Hepatocyte (in vitro differentiated cells): ENCODE data around the gene ARHGEF12. TPM values are rescaled to one million over a fixed set of nuclear protein-coding genes. Genes with fewer than 3 reads are reported as not detected.

Experiments
- DNase-seq: peaks from one replicate; pipeline ENCODE4 v3.0.0-alpha.2; 2016; ENCODE audit warnings: low spot score
- H2AFZ ChIP-seq: fragments of 200-600 bp; sonication (generic); 2 replicates; pipeline ENCODE4 v1.6.0; 2016; ENCODE audit warnings: antibody characterized with exemption, mild to moderate bottlenecking
- H3K27ac ChIP-seq: fragments of 200-600 bp; sonication (generic); 2 replicates; pipeline ENCODE4 v1.5.1; 2016; ENCODE audit warnings: mild to moderate bottlenecking
- H3K27me3 ChIP-seq: fragments of 200-600 bp; sonication (generic); 2 replicates; pipeline ENCODE4 v1.6.1; 2016
- H3K36me3 ChIP-seq: fragments of 200-600 bp; sonication (generic); replicated peaks from 2 replicates; pipeline ENCODE4 v1.5.1; 2016; ENCODE audit warnings: low read depth; ENCODE audit not compliant: insufficient read depth
- H3K4me1 ChIP-seq: fragments of 200-600 bp; sonication (generic); 2 replicates; pipeline ENCODE4 v1.5.1; 2016; ENCODE audit warnings: mild to moderate bottlenecking, moderate library complexity; ENCODE audit not compliant: insufficient read depth
- H3K4me2 ChIP-seq: fragments of 200-600 bp; sonication (generic); 2 replicates; pipeline ENCODE4 v1.6.0; 2016
- H3K4me3 ChIP-seq: fragments of 200-600 bp; sonication (generic); 2 replicates; pipeline ENCODE4 v1.5.1; 2016; ENCODE audit warnings: mild to moderate bottlenecking
- H3K79me2 ChIP-seq: fragments of 200-600 bp; sonication (generic); 2 replicates; pipeline ENCODE4 v1.6.0; 2017; ENCODE audit warnings: mild to moderate bottlenecking
- H3K9me2 ChIP-seq: fragments of 200-600 bp; sonication (generic); replicated peaks from 2 replicates; pipeline ENCODE4 v1.6.0; 2017; ENCODE audit warnings: mild to moderate bottlenecking; ENCODE audit not compliant: insufficient read depth
- H3K9me3 ChIP-seq: fragments of 200-600 bp; sonication (generic); 2 replicates; pipeline ENCODE4 v1.5.1; 2016; ENCODE audit warnings: low read depth, mild to moderate bottlenecking
- H4K20me1 ChIP-seq: fragments of 200-600 bp; sonication (generic); 2 replicates; pipeline ENCODE4 v1.6.0; 2016; ENCODE audit warnings: mild to moderate bottlenecking; ENCODE audit not compliant: insufficient read depth, poor library complexity, severe bottlenecking
- EZH2 ChIP-seq: fragments of 200-600 bp; sonication (generic); IDR thresholded peaks from 2 replicates; pipeline ENCODE4 v1.6.1; 2016; ENCODE audit warnings: antibody characterized with exemption, mild to moderate bottlenecking, borderline replicate concordance
- EZH2phosphoT487 ChIP-seq: fragments of 200-600 bp; sonication (generic); IDR thresholded peaks from one replicate; pipeline ENCODE4 v1.6.1; 2018; ENCODE audit warnings: antibody characterized with exemption, mild to moderate bottlenecking, low read depth, moderate library complexity; ENCODE audit not compliant: unreplicated experiment, severe bottlenecking
- WGBS: methylation state at CpG from one replicate; pipeline ENCODE4 v1.1.6; 2016; ENCODE audit warnings: low lambda C conversion rate; ENCODE audit errors: missing lambda C conversion rate; 5-methylcytosine and 5-hydroxymethylcytosine counted together
- polyA plus RNA-seq: library from polyadenylated mRNA; unstranded; fragments of >200 nt; fragmentation: Nextera tagmentation; extraction: Ambion mirVana; gene quantifications from 2 replicates; pipeline ENCODE4 v1.2.1, GENCODE V29; 2016
- total RNA-seq: library from RNA; depleted of rRNA; stranded (reverse); fragments of >200 nt; gene quantifications from 2 replicates; pipeline ENCODE4 v1.2.3, GENCODE V29; 2014
- TF ChIP-seq, protein P1 (sequence below): fragments of 200-600 bp; sonication (generic); IDR thresholded peaks from 2 replicates; pipeline ENCODE4 v1.5.1; 2016; ENCODE audit warnings: antibody characterized with exemption, mild to moderate bottlenecking; ENCODE audit not compliant: poor library complexity

ARHGEF12 gene
- total and polyA plus RNA-seq, 2 experiments from 2014 or later = 21.2 to 75.1 TPM

DNA sequence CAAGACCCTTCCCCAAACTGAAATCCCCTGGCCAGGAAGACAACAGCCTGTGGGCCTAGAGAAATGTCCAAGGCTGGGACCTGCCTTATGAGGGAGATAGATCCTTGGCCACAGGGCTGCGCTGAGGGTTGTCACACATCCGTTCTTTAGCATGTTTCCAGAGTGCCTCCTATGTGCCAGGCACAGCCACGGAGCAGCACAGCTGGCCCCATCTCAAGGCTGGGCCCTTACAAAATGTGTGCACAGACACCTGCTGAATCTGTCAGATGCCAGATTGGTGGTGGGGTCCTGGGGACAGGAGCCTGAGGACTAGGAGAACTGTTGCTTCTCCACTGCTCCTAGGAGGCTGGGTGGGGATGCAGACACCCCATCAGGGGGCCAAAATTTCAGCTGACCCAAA is 186.5 kb downstream of the ARHGEF12 start:
- Histone ChIP-seq H3K27me3 (peaks cover 2% of the 10 kb centered on the region), H2AFZ (no peak overlapping the region), H3K79me2 (no peaks in the 10 kb centered on the region), H3K4me3 (no peak overlapping the region), H3K9me2 (no peaks in the 10 kb centered on the region), H3K4me2 (no peak overlapping the region), H3K27ac (no peak overlapping the region), H4K20me1 (no peaks in the 10 kb centered on the region), H3K36me3 (no peaks in the 10 kb centered on the region), H3K4me1 (peaks cover 26% of the 10 kb centered on the region), H3K9me3 (no peaks in the 10 kb centered on the region)
- TF ChIP-seq EZH2 (no peak), EZH2phosphoT487 (no peak)
- TF ChIP-seq, protein P1, sequence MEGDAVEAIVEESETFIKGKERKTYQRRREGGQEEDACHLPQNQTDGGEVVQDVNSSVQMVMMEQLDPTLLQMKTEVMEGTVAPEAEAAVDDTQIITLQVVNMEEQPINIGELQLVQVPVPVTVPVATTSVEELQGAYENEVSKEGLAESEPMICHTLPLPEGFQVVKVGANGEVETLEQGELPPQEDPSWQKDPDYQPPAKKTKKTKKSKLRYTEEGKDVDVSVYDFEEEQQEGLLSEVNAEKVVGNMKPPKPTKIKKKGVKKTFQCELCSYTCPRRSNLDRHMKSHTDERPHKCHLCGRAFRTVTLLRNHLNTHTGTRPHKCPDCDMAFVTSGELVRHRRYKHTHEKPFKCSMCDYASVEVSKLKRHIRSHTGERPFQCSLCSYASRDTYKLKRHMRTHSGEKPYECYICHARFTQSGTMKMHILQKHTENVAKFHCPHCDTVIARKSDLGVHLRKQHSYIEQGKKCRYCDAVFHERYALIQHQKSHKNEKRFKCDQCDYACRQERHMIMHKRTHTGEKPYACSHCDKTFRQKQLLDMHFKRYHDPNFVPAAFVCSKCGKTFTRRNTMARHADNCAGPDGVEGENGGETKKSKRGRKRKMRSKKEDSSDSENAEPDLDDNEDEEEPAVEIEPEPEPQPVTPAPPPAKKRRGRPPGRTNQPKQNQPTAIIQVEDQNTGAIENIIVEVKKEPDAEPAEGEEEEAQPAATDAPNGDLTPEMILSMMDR = no peak
- no peak for DNase-seq
- WGBS = 92% methylated on average over 3 of the region's 3 CpGs

DNA sequence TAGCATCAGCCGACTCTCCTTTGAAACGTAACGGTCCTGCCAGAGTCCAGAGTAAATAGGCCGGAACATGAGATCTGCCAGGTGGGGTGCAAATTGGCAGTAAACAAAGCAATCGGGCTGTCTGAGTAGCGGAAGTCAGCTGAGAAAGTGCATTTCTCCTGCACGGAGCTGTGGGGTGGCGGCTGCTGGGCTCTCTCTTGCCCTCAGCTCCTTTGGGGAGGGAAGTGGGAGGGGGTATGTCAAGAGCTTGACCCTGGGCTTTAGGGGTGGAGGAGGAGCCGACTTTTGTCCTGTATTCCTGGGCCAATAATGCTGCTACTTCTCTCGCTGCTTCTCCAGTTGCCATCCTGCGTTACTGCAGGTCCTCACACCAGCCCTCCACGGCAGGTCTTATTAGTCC is 187.0 kb downstream of the ARHGEF12 start:
- no peaks in the 10 kb centered on the region for H3K9me3 ChIP-seq
- peaks cover 24% of the 10 kb centered on the region for H3K4me1 ChIP-seq
- H3K27ac ChIP-seq = no peak overlapping the region
- no peak for DNase-seq
- no peaks in the 10 kb centered on the region for H3K79me2 ChIP-seq
- no peak overlapping the region for H3K4me3 ChIP-seq
- no peaks in the 10 kb centered on the region for H3K36me3 ChIP-seq
- TF ChIP-seq EZH2 (no peak), EZH2phosphoT487 (no peak)
- TF ChIP-seq, protein P1 = no peak
- H3K9me2 ChIP-seq = no peaks in the 10 kb centered on the region
- peaks cover 2% of the 10 kb centered on the region for H3K27me3 ChIP-seq
- 50% methylated on average over 12 of the region's 12 CpGs for WGBS
- H3K4me2 ChIP-seq = no peak overlapping the region
- no peaks in the 10 kb centered on the region for H4K20me1 ChIP-seq
- H2AFZ ChIP-seq = no peak overlapping the region

DNA sequence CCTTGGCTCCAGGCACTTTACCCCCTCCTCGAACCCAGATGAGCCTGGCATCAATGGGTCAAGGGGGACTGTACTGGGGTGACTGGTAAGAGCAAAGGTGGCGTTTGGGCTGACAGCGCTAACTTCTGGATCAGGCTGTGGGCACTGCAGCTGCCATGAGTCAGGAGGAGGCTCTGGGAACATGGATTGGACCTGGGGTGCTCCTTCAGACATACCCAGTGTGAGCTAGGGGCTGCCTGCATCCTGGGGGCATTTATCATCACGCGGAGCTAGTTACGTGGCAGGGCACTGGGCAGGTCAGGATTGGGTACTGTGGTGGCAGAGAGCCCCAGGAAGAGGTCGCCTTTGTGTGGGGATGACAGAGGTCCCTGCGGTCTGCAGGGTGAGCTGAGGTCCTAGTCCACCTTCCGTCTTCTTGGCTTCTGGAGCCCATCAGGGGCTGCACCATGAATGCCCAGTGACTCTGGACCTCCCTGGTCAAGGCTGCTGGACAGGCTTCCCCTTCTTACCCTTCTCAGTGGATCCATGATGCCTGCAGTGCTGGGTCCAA is 188.4 kb downstream of the ARHGEF12 start:
- 91% methylated on average over 9 of the region's 9 CpGs for WGBS
- Histone ChIP-seq H3K27me3 (peaks cover 4% of the 10 kb centered on the region), H4K20me1 (no peaks in the 10 kb centered on the region), H3K36me3 (no peaks in the 10 kb centered on the region), H3K4me2 (no peak overlapping the region), H3K79me2 (no peaks in the 10 kb centered on the region), H3K27ac (no peak overlapping the region), H3K9me3 (no peaks in the 10 kb centered on the region), H2AFZ (no peak overlapping the region), H3K4me1 (peaks cover 20% of the 10 kb centered on the region), H3K4me3 (no peak overlapping the region), H3K9me2 (no peaks in the 10 kb centered on the region)
- TF ChIP-seq EZH2 (no peak), EZH2phosphoT487 (no peak)
- TF ChIP-seq, protein P1 = no peak
- DNase-seq = no peak
